HepG2 (cell line): Measurements from ENCODE around the gene ZNF444. TPM values are rescaled to one million over a fixed set of nuclear protein-coding genes. Genes with fewer than 3 reads are reported as not detected.

ENCODE experiments used
- AFF4 ChIP-seq: sonication (generic); formaldehyde crosslinking; IDR thresholded peaks from 2 replicates; pipeline ENCODE4 v1.4.0; 2020; ENCODE audit warnings: missing genetic modification reagents
- ARID4A ChIP-seq: sonication (generic); formaldehyde crosslinking; IDR thresholded peaks from 2 replicates; pipeline ENCODE4 v1.5.0; 2020; ENCODE audit warnings: mild to moderate bottlenecking, missing genetic modification reagents, borderline replicate concordance
- HHEX ChIP-seq: IDR thresholded peaks from 2 replicates; pipeline ENCODE4 v1.6.1; 2016; ENCODE audit warnings: control low read depth
- HNRNPH1 ChIP-seq: fragments of 200-400 bp; formaldehyde crosslinking; optimal IDR thresholded peaks from 2 replicates; pipeline ENCODE3; 2017; ENCODE audit warnings: mild to moderate bottlenecking, low read depth, low read length
- IRX3 ChIP-seq: sonication (generic); formaldehyde crosslinking; IDR thresholded peaks from 2 replicates; pipeline ENCODE4 v1.8.1; 2023; ENCODE audit warnings: mild to moderate bottlenecking, low read depth, missing genetic modification reagents, borderline replicate concordance
- MEIS2 ChIP-seq: sonication (generic); formaldehyde crosslinking; IDR thresholded peaks from 2 replicates; pipeline ENCODE4 v1.9.0; 2021; ENCODE audit warnings: mild to moderate bottlenecking, missing genetic modification reagents
- SOX6 ChIP-seq, 2 experiments: fragments of 450-650 bp in 1 of 2; sonication (generic) in 1 of 2; formaldehyde crosslinking in 1 of 2; IDR thresholded peaks; 2 replicates each; pipeline versions ENCODE4 v1.4.0 to v1.6.1; 2017 to 2020; ENCODE audit warnings: antibody characterized with exemption in 1 of 2, mild to moderate bottlenecking in 1 of 2, missing genetic modification reagents in 1 of 2
- ZC3H13 ChIP-seq: sonication (generic); formaldehyde crosslinking; IDR thresholded peaks from 2 replicates; pipeline ENCODE4 v1.8.1; 2023; ENCODE audit warnings: mild to moderate bottlenecking, missing genetic modification reagents, moderate library complexity
- ZNF136 ChIP-seq: sonication (generic); formaldehyde crosslinking; IDR thresholded peaks from 2 replicates; pipeline ENCODE4 v1.8.1; 2022; ENCODE audit warnings: low read depth, mild to moderate bottlenecking, moderate library complexity, missing genetic modification reagents
- ZNF382 ChIP-seq: sonication (generic); formaldehyde crosslinking; IDR thresholded peaks from 2 replicates; pipeline ENCODE4 v1.5.0; 2020; ENCODE audit warnings: missing genetic modification reagents, mild to moderate bottlenecking, borderline replicate concordance
- ZNF607 ChIP-seq: sonication (generic); formaldehyde crosslinking; IDR thresholded peaks from 2 replicates; pipeline ENCODE4 v1.5.1; 2020; ENCODE audit warnings: missing genetic modification reagents, mild to moderate bottlenecking, borderline replicate concordance
- ZNF619 ChIP-seq: sonication (generic); formaldehyde crosslinking; IDR thresholded peaks from 2 replicates; pipeline ENCODE4 v1.4.0; 2020; ENCODE audit warnings: mild to moderate bottlenecking, missing genetic modification reagents
- ZNF749 ChIP-seq: sonication (generic); formaldehyde crosslinking; IDR thresholded peaks from 2 replicates; pipeline ENCODE4 v1.8.0; 2022; ENCODE audit warnings: mild to moderate bottlenecking, missing genetic modification reagents, moderate library complexity, borderline replicate concordance
- ZNF782 ChIP-seq: sonication (generic); formaldehyde crosslinking; IDR thresholded peaks from 2 replicates; pipeline ENCODE4 v1.4.0; 2020; ENCODE audit warnings: missing genetic modification reagents, mild to moderate bottlenecking, borderline replicate concordance
- polyA plus RNA-seq, 8 experiments: library from polyadenylated mRNA; depleted of rRNA in 3 of 8; stranded (reverse) in 7 of 8; unstranded in 1 of 8; fragments of >200 nt; fragmentation: Illumina TruSeq in 4 of 8; extraction: Trizol in 4 of 8; gene quantifications; 2 replicates each; pipeline versions ENCODE4 v1.2.1 to v1.2.3, GENCODE V29; 2011 to 2016; ENCODE audit warnings: low read depth in 4 of 8, missing spikeins in 1 of 8, mixed read lengths in 1 of 8; ENCODE audit not compliant: insufficient read depth in 1 of 8
- total RNA-seq, 5 experiments: library from RNA; depleted of rRNA; stranded (reverse); fragments of >200 nt; fragmentation: Illumina TruSeq; extraction: Trizol; gene quantifications; 2 replicates each; pipeline ENCODE4 v1.2.3, GENCODE V29; 2016; ENCODE audit warnings: low read depth in 1 of 5
- TF ChIP-seq, protein P1 (sequence below): sonication (generic); formaldehyde crosslinking; IDR thresholded peaks from 2 replicates; pipeline ENCODE4 v1.4.0; 2020; ENCODE audit warnings: mild to moderate bottlenecking, missing genetic modification reagents
- TF ChIP-seq, protein P2 (sequence below): IDR thresholded peaks from 2 replicates; pipeline ENCODE4 v1.6.1; 2016; ENCODE audit warnings: missing compliant biosample characterization, missing genetic modification reagents, borderline replicate concordance
- TF ChIP-seq, protein P3 (sequence below): fragments of 450-650 bp; IDR thresholded peaks from 2 replicates; pipeline ENCODE4 v1.6.1; 2016

The ZNF444 gene
- total and polyA plus RNA-seq, 2 of the 13 experiments (the other 11 are each of a cell fraction or from before 2014, with no cell fraction given) = 27.4 to 30.3 TPM

GRCh38 chr19:56140583-56141416, at the start of gene ZNF444 (continued):
- TF ChIP-seq ARID4A (peak; percentile 61), ZNF382 (CRISPR knock-in tag) (no peak), ZNF136 (CRISPR knock-in tag) (no peak), ZNF782 (CRISPR knock-in tag) (no peak), AFF4 (CRISPR knock-in tag) (no peak), ZNF619 (CRISPR knock-in tag) (0 out of 2 replicates have a peak, but pooled peaks have one; percentile 56), SOX6 (IDR thresholded peaks at IDR 0.05) (no peak), SOX6 (CRISPR knock-in tag; IDR thresholded peaks at IDR 0.05) (peak; percentile 49), MEIS2 (CRISPR knock-in tag) (no peak), HNRNPH1 (no peak), HHEX (CRISPR knock-in tag) (no peak), ZNF607 (CRISPR knock-in tag) (no peak), ZC3H13 (CRISPR knock-in tag) (no peak), IRX3 (CRISPR knock-in tag) (no peak), ZNF749 (CRISPR knock-in tag) (no peak)
- TF ChIP-seq, protein P1, sequence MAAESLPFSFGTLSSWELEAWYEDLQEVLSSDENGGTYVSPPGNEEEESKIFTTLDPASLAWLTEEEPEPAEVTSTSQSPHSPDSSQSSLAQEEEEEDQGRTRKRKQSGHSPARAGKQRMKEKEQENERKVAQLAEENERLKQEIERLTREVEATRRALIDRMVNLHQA (CRISPR knock-in tag) = no peak
- TF ChIP-seq, protein P2, sequence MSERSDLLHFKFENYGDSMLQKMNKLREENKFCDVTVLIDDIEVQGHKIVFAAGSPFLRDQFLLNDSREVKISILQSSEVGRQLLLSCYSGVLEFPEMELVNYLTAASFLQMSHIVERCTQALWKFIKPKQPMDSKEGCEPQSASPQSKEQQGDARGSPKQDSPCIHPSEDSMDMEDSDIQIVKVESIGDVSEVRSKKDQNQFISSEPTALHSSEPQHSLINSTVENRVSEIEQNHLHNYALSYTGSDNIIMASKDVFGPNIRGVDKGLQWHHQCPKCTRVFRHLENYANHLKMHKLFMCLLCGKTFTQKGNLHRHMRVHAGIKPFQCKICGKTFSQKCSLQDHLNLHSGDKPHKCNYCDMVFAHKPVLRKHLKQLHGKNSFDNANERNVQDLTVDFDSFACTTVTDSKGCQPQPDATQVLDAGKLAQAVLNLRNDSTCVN = no peak
- TF ChIP-seq, protein P3, sequence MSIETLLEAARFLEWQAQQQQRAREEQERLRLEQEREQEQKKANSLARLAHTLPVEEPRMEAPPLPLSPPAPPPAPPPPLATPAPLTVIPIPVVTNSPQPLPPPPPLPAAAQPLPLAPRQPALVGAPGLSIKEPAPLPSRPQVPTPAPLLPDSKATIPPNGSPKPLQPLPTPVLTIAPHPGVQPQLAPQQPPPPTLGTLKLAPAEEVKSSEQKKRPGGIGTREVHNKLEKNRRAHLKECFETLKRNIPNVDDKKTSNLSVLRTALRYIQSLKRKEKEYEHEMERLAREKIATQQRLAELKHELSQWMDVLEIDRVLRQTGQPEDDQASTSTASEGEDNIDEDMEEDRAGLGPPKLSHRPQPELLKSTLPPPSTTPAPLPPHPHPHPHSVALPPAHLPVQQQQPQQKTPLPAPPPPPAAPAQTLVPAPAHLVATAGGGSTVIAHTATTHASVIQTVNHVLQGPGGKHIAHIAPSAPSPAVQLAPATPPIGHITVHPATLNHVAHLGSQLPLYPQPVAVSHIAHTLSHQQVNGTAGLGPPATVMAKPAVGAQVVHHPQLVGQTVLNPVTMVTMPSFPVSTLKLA = peak; percentile 61
